Activated T-cell treated with anti-CD3 and anti-CD28 coated beads for 48 hours (primary cell): Measurements from ENCODE around the gene MAST3.
A peak's percentile ranks its signal among the peaks of the same experiment; 100 is the strongest.

Experiments used
- DNase-seq: peaks from one replicate; pipeline ENCODE4 v3.0.0-alpha.2; 2020; ENCODE audit warnings: low read depth

The MAST3 gene

DNA sequence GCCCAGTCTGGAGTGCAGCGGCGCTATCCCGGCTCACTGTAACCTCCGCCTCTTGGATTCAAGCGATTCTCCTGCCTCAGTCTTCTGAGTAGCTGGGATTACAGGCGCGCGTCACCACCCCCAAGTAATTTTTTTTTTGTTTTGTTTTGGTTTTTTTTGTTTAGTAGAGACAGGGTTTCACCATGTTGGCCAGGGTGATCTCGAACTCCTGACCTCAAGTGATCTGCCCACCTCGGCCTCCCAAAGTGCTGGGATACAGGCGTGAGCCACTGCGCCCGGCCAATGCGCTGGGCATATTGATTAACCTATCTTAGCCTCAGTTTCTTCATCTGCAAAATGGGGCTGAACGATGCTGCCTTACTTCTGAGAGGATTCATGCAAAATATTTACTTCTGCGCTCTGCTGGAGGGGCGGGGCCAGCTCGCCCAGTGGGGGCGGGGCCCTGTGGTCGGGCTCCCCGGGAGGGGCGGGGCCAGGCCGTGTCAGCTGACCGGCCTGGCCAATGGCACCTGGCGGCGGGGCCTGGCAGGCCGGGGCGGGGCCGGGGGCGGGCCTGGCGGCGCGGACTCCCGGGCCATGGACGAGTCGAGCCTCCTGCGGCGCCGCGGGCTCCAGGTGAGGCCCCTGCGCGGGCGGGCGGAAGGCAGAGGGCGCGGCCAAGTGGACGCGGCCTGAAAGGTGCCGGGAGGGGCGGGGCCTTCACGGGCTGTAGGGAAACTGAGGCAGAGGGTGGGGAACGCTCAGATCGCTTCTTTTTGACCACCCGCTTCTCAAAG is at the start of gene MAST3:
Gene MAST3 (plus strand): TSS at position 562 of the 776 bp plus-strand sequence. CDS start 15 bp downstream, at position 577.
- peak; percentile 97 for DNase-seq

DNA sequence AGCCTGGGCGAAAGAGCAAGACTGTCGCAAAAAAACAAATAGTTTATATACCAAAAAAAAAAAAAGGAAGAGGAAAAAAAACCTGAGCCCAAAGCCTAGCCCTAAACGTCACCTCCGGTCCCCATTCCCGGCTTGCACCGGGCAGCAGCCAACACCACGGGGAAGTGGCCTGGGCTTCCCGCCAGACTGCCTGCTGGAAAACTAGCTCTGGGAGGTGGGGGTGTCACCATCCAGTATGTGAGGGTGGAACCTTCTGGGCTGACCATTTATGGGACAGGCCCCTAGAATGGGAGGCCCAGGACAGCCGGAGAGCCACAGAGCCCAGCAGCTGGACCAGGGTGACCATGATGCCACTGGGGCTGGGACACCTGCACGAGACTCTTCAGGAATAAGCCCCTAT is 48.2 kb upstream of the MAST3 start:
- no peak for DNase-seq

DNA sequence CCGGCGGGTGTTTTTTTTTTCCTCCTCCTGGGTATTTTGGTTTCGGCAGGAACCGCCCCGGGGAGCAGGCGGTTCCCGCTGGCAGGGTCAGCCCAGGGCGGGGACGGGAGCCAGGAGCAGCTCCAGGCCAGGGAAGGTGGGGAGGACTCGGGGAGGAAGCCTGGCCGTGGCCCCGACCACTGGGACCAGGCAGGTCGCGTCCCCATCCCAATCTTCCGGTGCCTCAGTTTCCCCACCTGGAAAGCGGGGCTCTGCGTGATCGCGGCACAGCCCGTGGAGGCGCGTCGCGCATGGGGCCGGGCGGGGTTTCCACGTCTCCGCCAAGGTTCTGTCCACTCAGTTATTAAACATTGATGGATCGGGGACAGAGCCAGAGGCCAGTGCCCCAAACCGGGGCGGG is 45.7 kb upstream of the MAST3 start:
- no peak for DNase-seq

DNA sequence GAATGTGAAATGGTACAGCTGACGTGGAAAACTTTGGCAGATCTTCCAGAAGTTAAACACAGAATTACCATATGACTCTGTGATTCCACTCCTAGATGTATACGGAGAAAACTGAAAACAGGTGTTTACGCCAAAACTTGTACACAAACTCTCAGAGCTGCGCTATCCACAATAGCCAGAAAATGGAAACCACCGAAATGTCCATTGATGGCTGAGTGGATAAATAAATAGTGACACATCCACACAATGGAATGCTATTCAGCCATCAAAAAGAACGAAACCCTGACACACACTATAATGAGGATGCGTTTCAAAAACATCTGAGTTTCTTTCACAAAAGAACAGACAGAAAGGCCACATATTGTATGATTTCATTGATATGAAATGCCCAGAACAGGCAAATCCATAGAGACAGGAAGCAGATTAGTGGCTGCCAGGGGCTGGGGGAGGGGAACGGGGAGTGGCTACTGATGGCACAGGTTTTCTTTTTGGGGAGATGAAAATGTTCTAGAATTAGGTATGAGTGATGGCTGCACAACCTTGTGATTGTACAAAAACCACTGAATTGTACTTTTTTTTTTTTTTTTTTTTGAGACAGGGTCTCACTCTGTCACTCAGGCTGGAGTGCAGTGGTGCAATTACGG is 43.9 kb upstream of the MAST3 start:
- DNase-seq, result no peak

DNA sequence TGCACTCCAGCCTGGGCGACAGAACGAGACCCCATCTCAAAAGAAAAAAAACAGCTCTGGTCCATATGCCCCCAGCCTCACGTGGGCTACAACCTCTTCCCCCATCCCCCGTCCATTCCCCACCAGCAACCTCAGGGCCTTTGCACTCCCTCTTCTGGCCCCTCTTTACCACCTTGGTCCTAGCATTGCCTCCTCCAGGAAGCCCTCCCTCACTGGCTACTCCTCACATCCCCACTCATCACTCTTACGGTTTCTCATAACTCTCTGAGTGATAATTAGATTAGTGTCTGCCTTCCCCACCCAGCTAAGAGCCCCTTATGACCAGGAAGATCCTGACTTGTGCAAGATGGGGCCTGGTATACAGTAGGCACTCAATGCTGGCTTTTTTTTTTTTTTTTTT is 41.6 kb upstream of the MAST3 start:
- DNase-seq, result no peak

DNA sequence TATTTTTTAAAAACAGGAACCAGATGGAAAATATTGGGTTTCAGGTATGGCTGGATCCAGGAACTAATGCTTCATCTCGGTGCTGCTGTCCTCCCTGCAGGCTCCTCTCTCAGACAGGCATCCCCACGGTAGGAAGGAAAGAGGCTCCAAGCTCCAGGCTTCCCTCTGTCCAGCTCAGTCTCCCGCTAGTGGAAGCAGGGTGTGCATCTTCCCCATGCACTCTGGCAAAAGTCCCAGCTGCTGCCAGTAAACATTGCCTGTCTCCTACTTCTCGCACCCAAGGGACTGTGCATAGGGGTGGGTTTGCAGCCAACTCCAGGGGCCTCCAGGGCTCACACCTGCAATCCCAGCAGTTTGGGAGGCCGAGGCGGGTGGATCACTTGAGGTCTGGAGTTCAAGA is 40.0 kb upstream of the MAST3 start:
- no peak for DNase-seq

DNA sequence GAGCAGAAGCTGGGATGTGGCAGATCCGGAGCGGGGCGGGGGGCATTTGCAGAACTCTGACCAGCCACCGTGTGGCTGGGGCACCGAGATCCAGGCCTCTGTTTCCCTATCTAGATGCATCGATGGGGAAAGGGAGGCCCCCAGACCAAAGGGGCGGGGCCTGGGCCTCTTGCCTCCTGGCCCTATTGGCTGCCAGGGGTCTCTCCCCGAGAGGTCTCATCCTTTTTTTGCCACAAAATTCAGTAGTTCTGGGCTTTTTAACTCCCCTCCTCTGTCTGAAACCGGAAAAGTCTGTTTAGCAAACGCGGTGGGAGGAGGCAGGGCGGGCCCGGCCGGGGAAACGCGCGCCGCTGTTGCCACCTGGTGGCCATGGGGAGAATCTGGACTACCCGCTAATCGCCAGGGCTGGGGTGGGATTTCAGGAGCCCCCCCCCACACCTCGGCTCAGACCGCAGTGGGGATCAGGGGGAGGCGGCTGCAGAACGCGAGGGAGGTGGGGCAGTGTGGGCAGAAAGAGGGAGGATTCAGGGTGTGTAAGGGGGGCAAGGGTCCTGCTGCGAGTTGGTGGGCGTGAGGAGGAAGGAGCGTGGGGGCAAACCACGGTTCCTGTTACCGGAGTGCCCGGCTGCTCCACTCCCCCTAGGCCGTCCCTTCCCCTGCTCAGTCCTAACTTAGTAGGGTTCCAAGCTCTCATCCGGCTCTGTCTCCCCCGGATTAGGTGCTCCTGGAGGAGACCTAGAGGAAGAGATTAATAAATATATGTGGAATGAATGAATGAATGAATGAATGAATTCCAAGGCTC is 39.2 kb upstream of the MAST3 start:
- peak; percentile 77 for DNase-seq

DNA sequence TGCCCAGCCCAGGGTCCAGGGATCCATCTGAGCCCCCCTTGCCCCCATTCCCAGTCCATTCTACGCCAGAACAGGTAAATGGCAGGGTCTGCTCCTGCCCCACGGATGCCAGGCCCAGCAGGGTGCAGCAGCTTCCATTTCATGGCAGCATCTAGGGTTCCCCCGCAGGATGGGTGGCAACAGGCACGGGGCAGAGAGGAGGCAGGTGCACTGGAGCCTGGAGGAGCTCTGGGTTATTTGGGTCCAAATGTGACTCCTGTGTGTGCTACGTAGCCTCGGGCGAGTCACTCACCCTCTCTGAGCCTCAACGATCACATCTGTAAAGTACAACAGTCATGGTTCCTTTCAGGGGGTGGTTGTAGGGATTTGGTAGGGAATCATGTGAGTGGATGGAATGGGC is 38.3 kb upstream of the MAST3 start:
- DNase-seq, result no peak

DNA sequence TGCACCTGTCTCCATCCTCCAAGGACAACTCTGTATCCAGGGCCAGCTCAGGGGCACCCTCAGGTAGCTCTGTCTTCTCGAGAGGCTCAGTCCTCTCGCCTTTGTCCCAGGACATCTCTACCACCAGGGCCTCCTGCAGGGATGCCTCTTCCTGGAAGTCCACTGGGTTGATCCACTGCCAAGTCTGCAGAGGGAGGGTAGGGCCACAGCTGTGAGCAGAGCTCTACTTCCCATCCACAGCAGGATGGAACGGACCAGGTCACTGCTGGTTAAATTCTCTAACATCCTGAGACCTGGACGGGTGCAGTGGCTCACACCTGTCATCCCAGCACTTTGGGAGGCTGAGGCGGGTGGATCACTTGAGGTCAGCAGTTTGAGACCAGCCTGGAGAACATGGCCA is 37.7 kb upstream of the MAST3 start:
- DNase-seq, result no peak

DNA sequence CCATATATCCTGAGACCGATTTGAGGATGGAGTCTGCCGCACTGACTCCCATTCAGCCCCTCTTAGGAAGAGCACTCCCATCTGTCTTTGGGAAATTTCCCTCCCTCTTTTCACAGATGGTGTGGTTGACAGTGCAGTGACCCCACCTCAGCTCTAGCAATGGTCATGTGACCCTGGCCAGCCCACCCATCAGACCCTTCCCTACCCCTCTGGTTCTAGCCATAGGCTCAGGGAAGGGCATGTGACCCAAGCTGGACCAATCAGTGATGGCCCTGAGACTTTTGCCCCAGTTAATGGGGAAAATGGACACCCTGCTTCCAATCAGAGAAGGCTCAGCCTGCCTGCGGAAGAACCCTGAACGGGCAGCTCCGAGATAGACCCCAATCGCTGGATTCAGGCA is 37.1 kb upstream of the MAST3 start:
- no peak for DNase-seq

DNA sequence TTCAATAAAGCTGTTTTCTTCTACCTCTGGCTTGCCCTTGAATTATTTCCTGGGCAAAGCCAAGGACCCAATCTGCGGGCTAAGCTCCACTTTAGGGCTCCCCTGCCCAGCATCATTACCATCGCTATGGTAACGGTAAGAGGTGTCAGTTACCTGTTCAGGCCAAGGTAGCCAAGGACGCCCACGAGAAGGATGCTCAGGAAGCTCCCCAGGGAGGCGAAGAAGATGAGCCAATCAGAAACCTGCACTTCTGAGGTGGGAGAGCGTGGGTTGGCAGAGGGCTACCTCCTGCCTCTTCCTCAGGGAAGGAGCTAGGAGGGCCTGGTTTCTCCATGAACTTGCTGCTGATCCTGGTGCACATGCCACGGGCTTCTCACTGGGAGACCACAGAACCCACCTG is 35.5 kb upstream of the MAST3 start:
- DNase-seq, result no peak

DNA sequence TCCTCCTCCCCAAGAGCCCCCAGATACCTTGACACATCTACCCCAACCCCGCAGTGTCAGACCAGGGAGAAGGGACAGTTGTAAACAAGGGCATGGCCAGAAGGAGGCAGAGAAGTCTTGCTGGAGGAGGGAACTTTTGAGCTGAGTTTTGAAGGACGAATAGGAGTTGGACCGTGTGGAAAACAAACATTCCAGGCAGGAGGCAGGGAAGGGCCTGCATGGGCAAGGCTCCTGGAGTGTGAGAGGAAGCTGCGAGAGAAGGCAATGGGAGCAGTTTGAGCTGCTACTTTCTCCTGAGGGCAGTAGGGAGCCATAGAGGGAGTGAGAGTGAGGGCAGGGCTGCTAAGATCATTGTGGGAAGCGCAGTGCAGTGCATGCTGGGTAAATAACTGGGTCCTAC is 34.1 kb upstream of the MAST3 start:
- DNase-seq, result peak; percentile 31

DNA sequence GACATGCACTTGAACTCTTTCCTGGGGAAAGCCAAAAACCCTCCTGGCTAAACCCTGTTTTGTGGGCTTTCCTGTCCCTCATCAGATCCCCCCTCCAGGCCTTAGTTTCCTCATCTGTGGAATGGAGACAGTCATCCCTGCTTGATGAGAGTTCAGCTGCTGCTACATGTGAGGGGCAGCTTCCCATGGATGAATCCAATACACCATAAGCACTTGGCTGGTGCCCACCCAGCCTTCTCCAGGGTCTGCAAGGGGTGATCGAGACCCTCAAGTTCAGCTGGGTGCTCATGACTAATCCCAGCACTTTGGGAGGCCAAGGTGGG is 32.4 kb upstream of the MAST3 start:
- DNase-seq, result no peak

DNA sequence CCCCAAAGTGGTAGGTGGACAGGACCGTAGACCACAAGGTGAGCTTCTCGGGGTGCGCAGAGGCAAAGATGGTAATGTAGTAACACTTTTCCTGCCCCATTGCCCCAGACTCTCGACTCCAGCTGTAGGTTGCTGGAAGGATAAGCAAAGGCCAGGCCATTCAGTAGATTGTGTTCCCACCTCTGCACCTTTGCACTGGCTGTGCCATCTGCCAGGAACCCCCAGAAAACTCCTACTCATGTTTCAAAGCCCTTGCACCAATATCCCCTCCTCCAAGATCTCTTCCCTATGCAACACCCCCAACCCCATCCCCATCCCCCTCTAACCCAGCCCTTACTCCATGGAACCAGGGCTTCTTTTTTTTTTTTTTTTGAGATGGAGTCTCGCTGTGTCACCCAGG is 29.2 kb upstream of the MAST3 start:
- DNase-seq, result no peak

DNA sequence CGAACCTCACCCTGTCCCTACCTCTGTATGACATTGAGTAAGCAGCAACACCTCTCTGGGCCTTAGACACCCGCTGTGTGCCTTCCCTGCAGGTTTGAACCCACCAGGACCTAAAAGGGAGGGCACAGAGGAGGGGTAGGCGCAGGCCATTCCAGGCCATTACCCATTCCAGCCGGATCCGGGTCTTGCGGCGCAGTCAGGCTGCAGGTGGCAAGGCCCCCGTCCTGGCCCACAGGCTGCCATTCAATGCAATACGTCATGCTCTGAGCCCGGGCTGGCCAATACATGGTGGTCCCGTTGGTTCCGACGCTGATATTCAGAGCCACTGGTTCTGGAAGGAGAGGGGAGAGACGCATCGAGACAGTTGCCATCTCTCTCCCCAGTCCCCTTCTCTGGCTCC is 28.2 kb upstream of the MAST3 start:
- no peak for DNase-seq

DNA sequence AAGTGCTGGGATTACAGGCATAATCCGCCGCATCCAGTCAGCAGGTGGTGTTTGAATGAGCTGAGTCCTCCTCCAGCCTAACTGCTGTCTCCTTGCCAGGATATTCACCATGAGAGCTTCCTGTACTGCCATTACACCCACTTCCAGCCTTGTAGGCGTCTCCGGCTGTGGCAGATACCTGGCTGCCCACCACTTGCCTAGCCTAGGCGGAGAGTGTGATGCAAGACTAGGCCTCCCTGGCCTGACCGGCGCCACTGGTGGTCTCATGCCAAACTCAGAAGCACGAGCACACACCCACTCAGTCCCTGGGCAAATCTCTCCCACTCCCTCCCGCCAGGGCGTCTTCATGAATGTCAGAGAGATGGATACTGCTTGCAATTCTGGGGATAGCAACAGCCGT is 27.4 kb upstream of the MAST3 start:
- no peak for DNase-seq

DNA sequence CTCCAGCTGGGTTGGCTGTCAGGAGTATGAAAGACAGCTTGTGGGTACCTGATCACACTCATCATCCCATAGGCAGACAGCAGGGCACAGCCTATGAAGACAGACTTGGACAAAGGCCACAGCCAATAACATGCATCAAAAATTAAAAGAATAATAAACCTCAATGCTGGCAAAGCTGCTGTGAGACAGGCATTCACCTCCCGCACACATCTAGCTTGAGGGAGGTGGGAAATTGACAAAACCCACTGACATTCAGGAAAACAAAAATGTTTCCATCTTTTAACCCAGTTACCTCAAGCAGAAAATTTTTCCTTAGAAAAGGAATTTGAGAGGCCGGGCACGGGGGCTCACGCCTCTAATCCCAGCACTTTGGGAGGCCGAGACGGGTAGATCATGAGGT is 25.2 kb upstream of the MAST3 start:
- no peak for DNase-seq

DNA sequence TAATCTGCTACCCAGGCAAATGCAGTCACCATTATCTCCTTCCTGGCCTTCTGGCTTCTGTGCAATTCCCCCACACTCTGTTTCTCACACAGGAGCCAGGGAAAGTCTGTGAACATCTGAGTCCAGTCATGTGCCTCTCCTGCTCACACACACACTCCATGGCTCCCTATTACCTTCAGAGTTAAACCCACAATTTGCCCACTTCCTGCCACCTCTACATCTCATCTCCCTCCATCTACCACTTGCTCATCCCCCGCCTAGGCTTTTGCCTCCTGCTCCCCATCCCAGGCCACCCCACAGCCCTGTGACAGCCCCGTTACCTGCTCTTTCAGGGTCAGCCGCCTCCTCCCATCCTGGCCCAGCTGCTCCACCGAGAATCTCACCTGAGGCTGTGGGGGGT is 24.4 kb upstream of the MAST3 start:
- no peak for DNase-seq

DNA sequence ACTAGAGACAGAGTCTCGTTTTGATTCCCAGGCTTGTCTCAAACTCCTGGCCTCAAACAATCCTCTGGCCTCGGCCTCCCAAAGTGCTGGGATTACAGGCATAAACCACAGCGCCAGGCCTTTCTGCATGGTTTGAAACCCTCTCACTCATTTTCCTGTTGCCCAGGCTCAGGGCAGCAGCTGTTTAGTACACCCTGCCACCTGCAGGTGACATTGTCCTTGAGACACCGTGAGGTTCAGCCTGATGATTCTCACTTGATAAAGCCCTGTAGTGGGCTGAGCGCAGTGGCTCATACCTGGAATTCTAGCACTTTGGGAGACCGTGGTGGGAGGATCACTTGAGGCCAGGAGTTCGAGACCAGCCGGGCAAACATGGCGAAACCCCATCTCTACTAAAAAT is 23.4 kb upstream of the MAST3 start:
- no peak for DNase-seq

DNA sequence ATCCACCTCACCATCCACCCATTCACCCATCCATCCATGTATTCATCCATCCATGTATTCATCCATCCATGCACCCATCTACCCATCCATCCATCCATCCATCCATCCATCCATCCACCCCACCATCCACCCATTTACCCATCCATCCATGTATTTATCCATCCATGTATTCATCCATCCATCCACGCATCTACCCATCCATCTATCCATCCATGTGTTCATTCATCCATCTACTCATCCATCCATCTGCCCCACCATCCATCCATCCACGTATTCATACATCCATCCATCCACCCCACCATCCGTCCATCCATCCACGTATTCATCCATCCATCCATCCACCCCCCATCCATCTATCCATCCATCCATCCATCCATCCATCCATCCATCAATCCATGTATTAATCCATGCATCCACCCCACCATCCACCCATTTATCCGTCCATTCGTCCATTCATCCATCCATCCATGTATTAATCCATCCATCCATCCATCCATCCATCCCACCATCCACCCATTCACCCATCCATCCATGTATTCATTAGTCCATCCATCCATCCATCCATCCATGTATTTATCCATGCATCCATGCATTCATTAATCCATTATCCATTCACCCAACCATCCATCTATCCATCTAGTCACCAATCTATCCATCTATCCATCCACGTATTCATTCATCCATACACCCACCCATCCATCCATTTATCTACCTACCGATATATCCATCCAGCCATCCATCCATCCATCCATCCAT is 13.5 kb upstream of the MAST3 start:
- no peak for DNase-seq

DNA sequence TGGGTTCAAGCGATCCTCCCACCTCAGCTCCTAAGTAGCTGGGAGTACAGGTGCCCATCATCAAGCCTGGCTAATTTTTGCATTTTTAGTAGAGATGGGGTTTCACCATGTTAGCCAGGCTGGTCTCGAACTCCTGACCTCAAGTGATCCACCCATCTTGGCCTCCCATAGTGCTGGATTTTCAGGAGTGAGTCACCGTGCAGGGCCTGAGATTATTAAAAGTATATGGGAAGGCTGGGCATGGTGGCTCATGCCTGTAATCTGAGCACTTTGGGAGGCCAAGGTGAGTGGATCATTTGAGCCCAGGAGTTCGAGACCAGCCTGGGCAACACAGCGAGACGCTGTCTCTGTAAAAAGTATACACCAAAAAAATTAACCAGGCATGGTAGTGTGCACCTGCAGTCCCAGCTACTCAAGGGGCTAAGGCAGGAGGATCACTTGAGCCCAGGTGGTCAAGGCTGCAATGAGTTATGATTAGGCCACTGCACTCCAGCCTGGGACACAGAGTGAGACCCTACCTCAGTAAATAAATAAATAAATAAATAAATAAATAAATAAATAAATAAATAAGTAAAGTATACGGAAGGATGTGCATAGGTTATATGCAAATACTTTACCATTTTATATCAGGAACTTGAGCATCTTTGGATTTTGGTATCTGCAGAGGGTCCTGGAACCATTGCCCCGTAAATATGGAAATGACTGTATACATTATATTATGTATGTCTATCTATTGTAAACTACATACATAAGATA is 11.7 kb upstream of the MAST3 start:
- DNase-seq, result no peak
